Prostate gland (tissue), 2 donors: ENCODE data around the gene CREG2. TPM values are rescaled to one million over a fixed set of nuclear protein-coding genes. Genes with fewer than 3 reads are reported as not detected.

Source experiments
- DNase-seq: peaks from one replicate; pipeline ENCODE4 v3.0.0-alpha.2; 2019; ENCODE audit warnings: low spot score
- H3K27ac ChIP-seq, 2 donors: fragments of 200-600 bp; sonication (generic); 2 replicates each; pipeline ENCODE4 v1.5.1; 2017 to 2019
- H3K27me3 ChIP-seq: fragments of 200-600 bp; sonication (generic); replicated peaks from 2 replicates; pipeline ENCODE4 v1.5.1; 2019; ENCODE audit not compliant: insufficient read depth
- H3K36me3 ChIP-seq, 2 donors: fragments of 200-600 bp; sonication (generic); 1 replicate in 1 of 2; 2 replicates in 1 of 2; pipeline versions ENCODE4 v1.5.1 to v1.8.1; 2017 to 2019
- H3K4me1 ChIP-seq: fragments of 200-600 bp; sonication (generic); replicated peaks from 2 replicates; pipeline ENCODE4 v1.5.1; 2019
- H3K4me3 ChIP-seq, 2 donors: fragments of 200-600 bp; sonication (generic); 2 replicates each; pipeline ENCODE4 v1.5.1; 2017 to 2019
- H3K9me3 ChIP-seq: fragments of 200-600 bp; sonication (generic); 2 replicates; pipeline ENCODE4 v1.5.1; 2017
- CTCF ChIP-seq, 4 experiments: fragments of 200-600 bp in 2 of 4; fragments of 450-650 bp in 2 of 4; sonication (generic) in 2 of 4; IDR thresholded peaks; 1 replicate in 3 of 4; 2 replicates in 1 of 4; pipeline ENCODE4 v1.5.1; 2016 to 2019; ENCODE audit warnings: antibody characterized with exemption in 4 of 4, mild to moderate bottlenecking in 2 of 4, moderate library complexity in 2 of 4
- POLR2A ChIP-seq: fragments of 450-650 bp; IDR thresholded peaks from one replicate; pipeline ENCODE4 v1.6.1; 2016; ENCODE audit warnings: antibody characterized with exemption, mild to moderate bottlenecking
- POLR2AphosphoS5 ChIP-seq: sonication (generic); formaldehyde crosslinking; IDR thresholded peaks from one replicate; pipeline ENCODE4 v1.6.1; 2017; ENCODE audit warnings: antibody characterized with exemption
- WGBS: methylation state at CpG from one replicate; pipeline ENCODE4 v1.1.5; 2018; 5-methylcytosine and 5-hydroxymethylcytosine counted together
- intact Hi-C: fragments of 100-400 bp; cut with DNase I; formaldehyde crosslinking; loops from one replicate; pipeline ENCODE4 v1.14.2; 2022
- total RNA-seq, 2 donors: library from RNA; depleted of rRNA; stranded (reverse); fragments of >200 nt; gene quantifications; one replicate each; pipeline ENCODE4 v1.1.0, GENCODE V29; 2016

Gene CREG2
- total RNA-seq, 2 donors from 2014 or later, result not detected

- no peak overlapping the region for H3K4me3 ChIP-seq
- no peaks in the 10 kb centered on the region for H3K9me3 ChIP-seq
- intact Hi-C loops, result no loop called here
- DNase-seq, result no peak
- no peaks in the 10 kb centered on the region for H3K4me1 ChIP-seq
- H3K27ac ChIP-seq, result no peak overlapping the region
- 79% methylated on average over 4 of the region's 4 CpGs for WGBS
- H3K36me3 ChIP-seq, result no peaks in the 10 kb centered on the region
- TF ChIP-seq POLR2AphosphoS5 (no peak), CTCF (IDR thresholded peaks at IDR 0.05) (no peak), POLR2A (no peak)
- H3K27me3 ChIP-seq, result no peaks in the 10 kb centered on the region
These were observed 44.2 kb upstream of the CREG2 start for GRCh38 chr2:101431486-101431885.

- Histone ChIP-seq H3K4me1 (no peaks in the 10 kb centered on the region), H3K36me3 (no peaks in the 10 kb centered on the region), H3K27ac (no peak overlapping the region), H3K4me3 (no peak overlapping the region), H3K9me3 (no peaks in the 10 kb centered on the region), H3K27me3 (no peaks in the 10 kb centered on the region)
- intact Hi-C loops, result no loop called here
- TF ChIP-seq POLR2AphosphoS5 (no peak), POLR2A (no peak), CTCF (IDR thresholded peaks at IDR 0.05) (no peak)
- no peak for DNase-seq
- 94% methylated on average over 2 of the region's 2 CpGs for WGBS
These were observed 42.9 kb upstream of the CREG2 start for GRCh38 chr2:101430156-101430555.

GRCh38 chr2:101429453-101429852, 42.1 kb upstream of the CREG2 start:
- Histone ChIP-seq H3K36me3 (no peaks in the 10 kb centered on the region), H3K27ac (no peak overlapping the region), H3K9me3 (no peaks in the 10 kb centered on the region), H3K27me3 (no peaks in the 10 kb centered on the region), H3K4me3 (no peak overlapping the region), H3K4me1 (no peaks in the 10 kb centered on the region)
- intact Hi-C loops, result no loop called here
- WGBS, result 97% methylated on average over 6 of the region's 6 CpGs
- TF ChIP-seq CTCF (IDR thresholded peaks at IDR 0.05), result no peak
- TF ChIP-seq POLR2AphosphoS5, result no peak
- no peak for TF ChIP-seq POLR2A
- DNase-seq, result no peak

GRCh38 chr2:101428422-101429176, 41.3 kb upstream of the CREG2 start:
- intact Hi-C loops, result no loop called here
- no peaks in the 10 kb centered on the region for H3K27me3 ChIP-seq
- TF ChIP-seq POLR2A (no peak), CTCF (IDR thresholded peaks at IDR 0.05) (no peak), POLR2AphosphoS5 (no peak)
- no peak overlapping the region for H3K4me3 ChIP-seq
- no peak overlapping the region for H3K27ac ChIP-seq
- H3K36me3 ChIP-seq, result no peaks in the 10 kb centered on the region
- no peaks in the 10 kb centered on the region for H3K9me3 ChIP-seq
- H3K4me1 ChIP-seq, result no peaks in the 10 kb centered on the region
- 59% methylated on average over 10 of the region's 10 CpGs for WGBS
- DNase-seq, result no peak

GRCh38 chr2:101427743-101428142, 40.4 kb upstream of the CREG2 start:
- H3K9me3 ChIP-seq, result no peaks in the 10 kb centered on the region
- no peak for DNase-seq
- intact Hi-C loops, result no loop called here
- H3K27ac ChIP-seq, result no peak overlapping the region
- H3K36me3 ChIP-seq, result no peaks in the 10 kb centered on the region
- WGBS, result 93% methylated on average over 13 of the region's 13 CpGs
- no peaks in the 10 kb centered on the region for H3K27me3 ChIP-seq
- no peaks in the 10 kb centered on the region for H3K4me1 ChIP-seq
- TF ChIP-seq POLR2AphosphoS5 (no peak), POLR2A (no peak), CTCF (IDR thresholded peaks at IDR 0.05) (no peak)
- H3K4me3 ChIP-seq, result no peak overlapping the region
